HG02571 (cell line): ENCODE measurements around the gene AQR.
"Not testable (repeated sequence)": the region's sequence is repeated elsewhere in the genome, so short reads cannot be mapped to it uniquely, and the experiment has no call there.

Experiments used
- ATAC-seq: cut with Tn5 transposase; IDR thresholded peaks from one replicate; pipeline ENCODE4 v1.9.1; 2021; ENCODE audit warnings: mild to moderate bottlenecking, moderate library complexity; ENCODE audit not compliant: unreplicated experiment

The AQR gene

DNA sequence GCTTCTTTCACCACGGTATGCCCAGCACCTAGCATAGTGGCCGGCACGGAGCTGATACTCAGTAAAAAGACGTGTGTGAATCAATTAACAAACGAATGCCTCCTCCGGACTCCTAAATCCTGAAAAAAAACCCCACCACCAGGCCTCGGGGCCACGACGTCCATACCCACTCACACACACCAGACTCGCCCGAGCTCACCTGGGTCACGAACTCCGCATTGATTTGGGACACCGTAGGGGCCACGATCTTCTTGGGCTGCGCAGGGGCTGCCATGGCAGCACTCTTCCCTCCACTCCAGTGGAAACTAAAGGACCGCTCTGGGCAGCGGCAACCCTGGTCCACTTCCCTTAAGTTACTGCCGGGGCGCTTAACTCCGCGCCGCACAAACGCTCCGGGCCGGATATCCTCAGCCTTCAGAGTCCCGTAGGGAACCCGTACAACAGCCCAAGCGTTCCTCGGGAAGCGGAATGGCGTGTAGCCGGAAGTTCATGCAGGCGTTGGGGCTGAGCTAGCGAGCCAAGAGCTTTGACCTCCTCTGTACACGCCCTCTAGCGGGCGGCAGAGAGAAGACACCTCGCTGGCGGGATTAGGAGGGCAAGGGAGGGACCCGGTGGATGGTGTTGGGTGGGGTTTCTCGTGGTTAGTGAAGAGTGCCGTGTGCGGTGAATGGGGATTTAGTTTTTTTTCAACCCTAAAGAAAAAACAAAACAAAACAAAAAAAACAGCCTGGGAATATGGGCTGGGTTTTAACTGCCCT, at the start of gene AQR:
AQR (minus strand) TSS at position 403 of the 758 bp plus-strand sequence; CDS start at position 274, 129 bp downstream.
- ATAC-seq: peak; percentile 98

DNA sequence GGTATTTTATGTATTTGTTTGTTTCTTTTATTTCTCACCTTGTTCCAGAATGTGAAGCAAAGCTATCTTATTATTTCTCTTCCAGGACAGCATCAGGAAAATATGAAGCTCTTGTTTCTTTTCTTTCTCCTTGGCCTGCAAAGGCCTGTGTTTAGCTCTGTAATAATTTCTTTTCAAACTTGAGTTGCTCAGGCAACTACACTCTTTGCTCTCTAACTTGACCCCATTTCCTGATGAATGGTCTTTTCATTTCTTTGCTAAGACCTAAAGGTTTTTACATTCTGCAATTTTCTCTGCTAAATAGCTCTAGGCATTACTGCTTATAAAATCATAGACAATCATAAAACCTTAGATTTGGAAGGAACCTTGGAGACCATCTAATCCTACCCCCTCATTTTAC, 44.7 kb upstream of the AQR start:
- no peak for ATAC-seq

DNA sequence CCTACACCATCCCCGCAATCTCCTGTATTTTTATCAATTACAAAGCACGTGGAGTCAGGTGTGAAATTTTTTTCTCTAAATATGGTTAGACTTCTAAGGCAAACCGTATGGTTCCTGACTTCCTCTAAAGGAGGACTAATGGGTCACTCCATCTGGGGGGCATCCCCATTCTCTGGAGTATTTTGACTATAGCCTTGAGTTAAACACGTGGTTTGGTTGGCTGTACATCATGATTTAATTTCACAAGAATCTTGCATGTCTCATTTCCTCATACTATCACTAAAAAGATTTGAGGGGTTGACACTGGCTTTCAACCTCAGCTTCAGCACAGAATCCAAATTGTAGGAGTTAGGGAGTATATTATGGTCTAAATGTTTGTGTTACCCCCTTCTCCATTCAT, 43.8 kb upstream of the AQR start:
- no peak for ATAC-seq

DNA sequence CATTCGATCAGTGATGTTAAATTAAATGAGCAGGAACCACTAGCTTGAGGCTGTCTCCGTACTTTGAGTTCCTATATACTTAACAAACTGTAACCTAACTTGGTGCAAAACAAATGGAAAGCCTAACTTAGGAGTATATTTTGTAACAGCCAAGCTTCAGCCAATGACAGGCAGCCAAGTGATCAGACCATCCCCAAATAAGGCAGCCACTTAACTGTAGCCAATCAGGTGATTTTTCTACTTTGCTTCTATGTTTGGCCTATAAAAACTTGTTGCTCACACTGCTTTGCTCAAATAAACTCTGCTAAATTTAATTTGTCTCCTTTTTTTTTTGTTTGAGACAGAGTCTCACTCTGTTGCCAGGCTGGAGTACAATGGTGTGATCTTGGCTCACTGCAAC, 37.9 kb upstream of the AQR start:
- ATAC-seq: no peak

DNA sequence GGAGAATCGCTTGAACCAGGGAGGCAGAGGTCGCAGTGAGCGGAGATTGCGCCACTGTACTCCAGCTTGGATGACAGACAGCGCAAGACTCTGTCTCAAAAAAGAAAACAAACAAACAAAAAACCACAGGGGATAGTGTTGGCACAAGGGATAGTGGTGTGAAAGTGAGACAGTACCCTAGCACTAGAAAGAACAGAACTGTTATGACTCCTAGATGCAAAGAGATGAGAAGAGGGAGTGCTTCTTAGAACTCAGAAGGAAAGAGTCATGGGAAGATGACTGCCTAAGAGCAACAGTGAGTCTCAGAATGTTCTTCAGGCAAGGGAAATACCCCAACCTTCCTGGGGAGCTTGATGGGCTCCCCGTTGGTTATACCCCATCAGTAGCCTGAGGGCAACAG, 36.4 kb upstream of the AQR start:
- ATAC-seq: no peak

DNA sequence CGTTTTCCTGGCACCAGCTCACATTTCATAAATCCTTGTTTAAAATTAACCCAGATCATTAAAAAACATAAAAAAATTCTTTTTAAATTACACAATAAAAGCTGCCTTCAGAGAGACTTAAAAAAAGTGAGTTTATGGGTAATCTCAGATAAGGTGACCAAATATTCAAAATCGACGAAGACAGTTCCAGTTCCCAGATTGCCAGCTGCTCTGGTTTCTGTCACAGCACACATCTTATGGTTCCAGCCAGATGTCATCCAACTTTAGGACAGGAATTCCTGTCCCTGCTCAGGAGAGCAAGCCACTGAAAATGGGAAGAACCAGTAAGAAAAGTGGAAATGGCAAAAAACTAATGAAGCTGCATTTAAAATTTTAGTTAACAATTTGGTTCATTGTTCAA, 34.4 kb upstream of the AQR start:
- ATAC-seq: no peak

DNA sequence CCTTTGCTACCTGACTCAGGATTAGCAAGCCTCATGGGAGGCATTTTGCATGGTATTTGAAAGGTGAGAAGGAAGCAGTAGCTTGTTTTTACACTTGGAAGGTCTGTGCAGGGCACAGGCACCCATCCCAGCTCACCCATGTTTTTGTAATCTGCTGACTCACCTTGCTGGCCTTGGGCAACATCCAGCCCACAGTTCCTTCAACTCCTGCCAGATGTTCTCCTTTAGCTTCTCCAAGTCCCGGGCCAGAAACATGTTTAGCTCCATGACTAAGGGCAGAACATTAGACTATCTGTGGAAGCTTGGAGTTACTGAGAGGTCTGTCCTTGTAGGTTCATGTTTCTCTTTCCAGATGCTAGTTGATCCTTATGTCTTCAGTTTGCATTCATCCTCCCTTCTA, 31.0 kb upstream of the AQR start:
- ATAC-seq: no peak

DNA sequence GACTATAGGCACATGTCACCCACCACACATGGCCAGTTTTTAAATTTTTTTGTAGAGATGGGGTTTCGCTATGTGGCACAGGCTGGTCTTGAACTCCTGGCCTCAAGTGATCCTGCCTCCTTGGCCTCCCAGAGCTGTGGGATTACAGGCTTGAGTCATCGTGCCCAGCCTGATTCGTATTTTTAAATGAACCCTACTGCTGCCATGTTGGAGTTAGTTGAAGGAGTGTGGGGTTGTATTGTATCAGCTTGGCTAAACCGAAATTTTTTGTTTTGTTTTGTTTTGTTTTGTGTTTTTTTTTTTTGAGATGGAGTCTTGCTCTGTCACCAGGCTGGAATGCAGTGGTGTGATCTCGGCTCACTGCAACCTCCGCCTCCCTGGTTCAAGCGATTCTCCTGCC, 30.4 kb upstream of the AQR start:
- ATAC-seq: no peak

DNA sequence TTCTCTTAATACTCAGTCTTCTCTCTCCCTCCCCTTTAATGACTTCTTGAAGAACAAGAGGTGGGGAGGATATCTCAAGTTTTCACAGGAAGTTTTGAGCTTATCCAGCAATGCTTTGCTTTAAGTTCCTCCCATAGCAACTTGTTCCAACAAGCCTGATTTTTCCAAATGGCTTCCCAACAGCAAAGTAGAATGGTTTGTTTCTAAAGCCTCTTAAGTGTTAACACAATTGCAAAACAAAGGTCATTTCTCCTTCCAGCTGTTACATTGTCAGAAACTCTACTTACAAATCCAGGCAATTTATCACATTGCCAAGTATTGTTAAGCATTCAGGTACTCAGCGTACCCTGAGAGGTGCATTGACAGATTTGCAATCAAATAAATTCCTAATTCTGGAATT, 25.4 kb upstream of the AQR start:
- no peak for ATAC-seq

DNA sequence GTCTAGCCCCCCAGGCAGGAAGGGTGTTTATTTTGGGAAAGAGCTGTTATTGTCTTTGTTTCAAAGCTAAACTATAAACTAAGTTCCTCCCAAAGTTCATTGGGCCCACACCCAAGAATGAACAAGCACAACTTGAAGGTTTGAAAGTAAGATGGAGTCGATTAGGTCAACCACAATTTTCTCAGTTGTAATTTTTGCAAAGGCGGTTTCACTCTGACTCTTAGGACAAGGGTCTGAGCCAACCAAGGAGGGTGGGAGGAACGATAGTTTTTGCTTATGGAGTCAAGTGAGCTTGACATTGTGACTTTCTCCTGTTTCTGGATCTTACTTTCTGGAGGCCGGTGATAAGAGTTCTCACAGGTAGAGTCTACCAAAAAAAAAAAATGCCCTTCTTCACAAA, 24.3 kb upstream of the AQR start:
- peak; percentile 94 for ATAC-seq

DNA sequence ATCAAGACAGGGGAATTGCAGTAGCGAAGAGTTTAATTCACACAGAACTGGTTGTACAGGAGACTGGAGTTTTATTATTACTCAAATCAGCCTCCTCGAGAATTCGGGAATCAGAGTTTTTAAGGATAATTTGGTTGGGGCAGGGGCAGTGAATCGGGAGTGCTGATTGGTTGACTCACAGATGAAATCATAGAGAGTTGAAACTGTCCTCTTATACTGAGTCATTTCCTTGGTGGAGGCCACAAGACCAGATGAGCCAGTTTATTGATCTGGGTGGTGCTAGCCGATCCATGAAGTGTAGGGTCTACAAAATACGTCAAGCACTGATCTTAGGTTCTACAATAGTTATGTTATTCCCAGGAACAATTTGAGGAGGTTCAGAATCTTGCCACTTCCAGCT, 23.9 kb upstream of the AQR start:
- no peak for ATAC-seq

DNA sequence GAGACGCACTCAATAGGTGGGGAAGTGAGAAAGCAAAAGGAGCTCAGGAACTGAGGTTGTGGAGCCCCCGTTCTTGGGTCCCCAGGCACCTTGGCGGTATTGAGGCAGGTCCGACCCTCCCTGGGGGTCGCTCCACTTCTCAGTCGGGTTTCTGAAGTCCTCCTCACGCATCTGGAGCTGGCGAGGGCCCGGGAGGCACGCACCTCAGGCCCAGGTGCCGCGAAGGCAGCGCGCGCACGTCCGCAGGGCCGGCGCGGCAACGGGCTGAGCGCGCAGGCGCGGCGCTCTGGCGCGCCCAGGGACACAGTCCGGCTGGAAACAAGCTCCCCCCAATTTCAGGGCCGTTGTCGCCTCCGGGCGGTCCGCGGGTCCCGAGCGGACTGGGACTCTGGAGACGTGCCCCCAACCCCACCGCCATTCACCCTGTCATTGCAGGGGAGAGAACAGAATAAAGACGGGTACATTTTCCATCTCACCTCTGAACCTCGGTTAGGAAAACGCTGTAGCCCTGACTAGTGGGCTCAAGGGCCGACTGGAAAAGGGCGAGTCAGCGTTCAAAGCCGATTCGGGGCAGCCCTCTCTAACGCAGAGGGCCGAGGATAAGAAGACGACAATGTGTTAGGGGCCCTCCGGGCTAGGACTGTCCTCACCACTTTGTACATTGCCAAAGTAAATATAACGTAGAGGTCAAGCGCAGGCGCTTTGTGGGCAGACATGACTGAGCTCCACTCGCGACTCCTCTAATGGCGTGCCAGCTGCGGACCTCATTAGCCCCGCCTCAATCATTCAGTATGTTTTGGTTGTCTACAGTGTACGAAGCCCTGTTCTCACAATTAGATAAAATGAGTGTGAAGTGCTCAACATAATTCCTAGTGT, 18.7 kb upstream of the AQR start, which contains the start of gene ZNF770:
ZNF770 (minus strand) TSS at position 261 of the 876 bp plus-strand sequence. CDS start 4,853 bp downstream, outside the sequence.
- ATAC-seq: peak; percentile 78

DNA sequence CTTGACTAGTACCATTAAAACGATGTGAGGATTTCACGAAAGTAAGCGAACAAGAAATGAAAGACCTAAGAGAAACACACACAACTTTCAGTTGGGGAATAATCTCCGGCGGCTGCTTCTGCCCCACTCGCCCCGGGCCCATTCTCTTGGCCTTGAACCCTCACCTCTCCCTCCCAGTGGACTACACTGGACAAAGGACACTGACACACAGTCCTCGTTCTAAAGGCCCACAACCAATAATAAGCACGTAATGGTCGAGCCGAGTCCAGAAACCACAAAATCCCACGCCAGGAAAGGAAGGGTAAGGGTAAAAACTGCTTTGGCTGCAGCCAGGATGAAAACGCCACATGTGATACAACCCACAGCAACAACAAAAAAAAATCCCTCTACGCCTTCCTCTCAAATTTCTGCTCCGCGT, 18.1 kb upstream of the AQR start:
- ATAC-seq: peak; percentile 2

DNA sequence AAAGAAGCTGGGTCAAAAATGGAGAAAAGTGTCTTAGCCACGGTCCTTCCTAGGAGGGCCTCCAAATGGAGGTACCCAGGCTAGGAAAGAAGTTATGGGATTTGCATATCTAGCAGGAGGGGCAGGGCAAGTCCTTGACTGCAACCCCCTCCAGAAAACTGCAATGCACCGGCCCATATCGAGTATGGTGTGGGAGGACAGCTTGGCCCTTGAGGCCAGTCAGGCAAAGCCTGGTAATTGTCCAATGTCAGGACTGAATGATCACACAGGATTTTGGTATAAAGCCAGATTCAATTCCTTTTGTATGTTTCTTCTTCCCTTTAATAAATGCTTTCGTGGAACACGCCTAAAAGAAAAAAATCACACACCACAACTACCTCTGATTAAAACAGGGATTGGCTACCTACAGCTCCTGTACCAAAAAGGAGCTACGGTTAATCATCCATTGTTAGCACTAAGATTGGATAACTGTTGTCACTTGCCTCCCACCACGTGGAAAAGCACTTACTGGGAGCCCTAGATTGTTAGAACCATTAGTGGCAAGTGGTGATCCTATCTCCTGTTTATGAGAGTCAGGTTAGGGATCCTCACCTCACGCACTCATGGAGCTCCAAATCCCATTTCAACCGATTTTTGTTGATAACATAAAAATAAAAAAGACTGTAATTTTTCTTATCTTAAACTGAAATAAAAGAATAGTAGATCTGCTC, 17.4 kb upstream of the AQR start:
- no peak for ATAC-seq

DNA sequence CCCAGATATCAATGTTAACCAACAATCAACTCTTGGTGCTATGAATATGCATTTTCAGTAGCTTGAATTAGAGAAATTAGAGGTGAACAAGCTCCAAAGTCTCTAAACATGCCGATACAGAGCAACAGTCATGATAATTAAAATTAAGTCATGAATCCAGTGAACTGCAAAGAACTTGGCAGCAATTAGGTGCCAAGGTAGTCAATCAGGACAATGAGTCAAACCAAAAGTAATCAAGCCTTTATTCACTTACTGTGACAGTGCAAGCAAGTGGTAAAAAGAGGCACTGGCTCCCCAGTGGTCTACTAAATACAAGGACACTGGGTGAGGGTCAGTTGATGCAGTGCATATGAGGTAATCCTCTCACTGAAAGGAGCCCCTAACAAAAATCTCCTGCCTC, 16.8 kb upstream of the AQR start:
- ATAC-seq: no peak

DNA sequence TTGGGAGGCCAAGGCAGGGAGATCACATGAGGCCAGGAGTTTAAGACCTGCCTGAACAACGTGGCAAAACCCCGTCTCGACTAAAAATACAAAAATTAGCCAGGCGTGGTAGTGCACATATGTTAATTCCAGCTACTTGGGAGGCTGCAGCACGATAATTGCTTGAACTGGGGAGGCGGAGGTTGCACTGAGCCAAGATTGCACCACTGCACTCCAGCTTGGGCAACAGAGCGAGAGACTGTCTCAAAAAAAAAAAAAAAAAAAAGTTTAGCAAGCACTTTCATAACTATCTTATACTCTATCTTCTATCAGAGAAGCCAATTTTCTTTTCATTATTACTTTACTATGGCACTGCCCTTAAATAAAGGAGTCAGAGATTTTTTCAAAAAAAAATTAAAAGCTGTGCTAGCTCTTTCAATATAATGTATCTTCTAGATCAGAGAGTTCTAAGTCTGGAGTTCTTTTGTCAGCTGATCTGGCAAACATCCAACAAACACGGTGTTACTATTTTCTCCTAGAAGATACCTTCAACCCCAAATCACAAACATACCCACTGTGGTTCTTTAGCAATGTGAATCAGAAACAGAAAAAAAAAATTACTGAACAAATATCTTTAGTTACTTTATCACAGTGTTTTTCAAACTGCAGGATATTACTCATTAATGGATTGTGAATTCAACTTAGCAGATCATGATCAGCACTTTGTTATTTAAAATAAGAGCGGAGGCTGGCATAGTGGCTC, 15.5 kb upstream of the AQR start:
- no peak for ATAC-seq

DNA sequence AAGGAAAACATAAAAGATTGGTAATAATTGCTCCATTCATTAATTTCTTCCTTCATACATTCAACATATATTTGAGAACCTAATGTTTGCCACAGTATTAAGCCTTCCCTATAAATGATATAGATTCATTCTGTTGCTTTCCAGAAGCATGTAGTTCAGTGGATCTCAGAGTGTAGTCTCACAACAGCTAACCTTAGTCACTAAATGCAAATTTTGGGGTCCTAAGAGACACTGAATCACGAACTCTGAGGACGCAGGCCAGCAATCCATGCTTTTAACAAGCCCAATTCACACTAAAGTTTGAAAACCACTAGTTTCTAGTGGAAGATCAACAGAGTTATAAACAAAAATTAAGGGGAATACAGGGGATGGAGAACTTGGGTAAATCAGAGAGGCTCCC, 7.2 kb upstream of the AQR start:
- ATAC-seq: no peak

DNA sequence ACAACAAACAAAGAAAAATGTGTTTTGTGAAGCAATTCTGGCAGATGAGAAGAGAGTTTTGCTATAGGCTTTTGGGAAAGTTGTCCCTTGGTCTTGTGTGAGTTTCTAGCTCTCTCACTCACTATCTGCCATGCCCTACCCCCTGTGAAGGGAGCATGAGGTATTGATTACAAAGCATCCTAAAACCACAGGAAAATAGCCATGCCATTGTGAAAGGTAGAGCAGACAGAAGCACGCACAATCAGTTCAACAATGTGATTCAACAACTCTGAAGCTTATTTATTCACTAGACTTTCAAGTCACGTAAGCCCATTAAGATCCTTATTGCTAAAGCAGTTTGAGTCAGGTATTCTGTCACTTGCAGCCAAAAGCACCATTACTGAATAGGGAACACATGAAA, 6.5 kb upstream of the AQR start:
- no peak for ATAC-seq

DNA sequence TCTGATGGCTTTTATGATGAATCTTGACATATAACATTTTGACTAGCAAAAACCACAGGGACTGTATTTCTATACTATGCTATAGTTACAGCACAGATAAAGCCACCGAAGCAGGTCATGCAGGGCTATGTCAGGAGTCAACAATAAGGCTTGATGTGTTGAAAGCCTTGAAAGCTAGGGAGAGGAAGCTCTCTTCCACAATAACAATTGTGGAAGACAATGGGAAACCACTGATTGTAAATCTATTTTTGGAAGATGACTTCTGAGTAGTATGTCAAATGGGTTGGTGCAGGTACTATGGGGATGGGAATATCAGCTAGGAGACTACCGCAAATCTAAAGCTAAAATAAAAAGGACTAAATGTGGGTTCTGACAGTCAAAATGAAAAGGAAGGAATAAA, 4.0 kb upstream of the AQR start:
- ATAC-seq: no peak

DNA sequence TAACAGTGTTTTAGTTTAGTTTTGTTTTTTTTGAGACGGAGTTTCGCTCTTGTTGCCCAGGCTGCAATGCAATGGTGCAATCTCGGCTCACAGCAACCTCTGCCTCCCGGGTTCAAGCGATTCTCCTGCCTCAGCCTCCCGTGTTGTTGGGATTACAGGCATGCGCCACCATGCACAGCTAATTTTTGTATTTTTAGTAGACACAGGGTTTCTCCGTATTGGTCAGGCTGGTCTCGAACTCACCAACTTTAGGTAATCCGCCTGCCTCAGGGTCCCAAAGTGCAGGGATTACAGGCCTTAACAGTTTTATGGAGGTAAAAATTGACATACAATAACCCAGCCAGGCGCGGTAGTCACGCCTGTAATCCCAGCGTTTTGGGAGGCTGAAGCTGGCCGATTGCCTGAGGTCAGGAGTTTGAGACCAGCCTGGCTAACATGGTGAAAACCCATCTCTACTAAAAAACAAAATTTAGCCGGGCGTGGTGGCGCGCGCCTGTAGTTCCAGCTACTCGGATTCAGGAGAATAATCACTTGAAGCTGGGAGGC, 629 bp upstream of the AQR start:
- ATAC-seq: not testable (repeated sequence)
